Endothelial cell (in vitro differentiated cells): ENCODE measurements around the gene SLC8A3. TPM values are rescaled to one million over a fixed set of nuclear protein-coding genes. Genes with fewer than 3 reads are reported as not detected.

ENCODE experiments used
- DNase-seq: peaks from one replicate; pipeline ENCODE4 v3.0.0; 2021; ENCODE audit warnings: low spot score
- H3K27ac Mint-ChIP-seq: one replicate; pipeline ENCODE4 v1.8.0; 2021; ENCODE audit warnings: mixed read lengths, inconsistent platforms; ENCODE audit not compliant: unreplicated experiment
- H3K27me3 Mint-ChIP-seq: one replicate; pipeline ENCODE4 v1.8.0; 2021; ENCODE audit warnings: mild to moderate bottlenecking, moderate library complexity, mixed read lengths, inconsistent platforms; ENCODE audit not compliant: unreplicated experiment
- H3K36me3 Mint-ChIP-seq: one replicate; pipeline ENCODE4 v1.8.0; 2021; ENCODE audit warnings: mild to moderate bottlenecking, low read depth, mixed read lengths, inconsistent platforms; ENCODE audit not compliant: unreplicated experiment
- H3K4me1 Mint-ChIP-seq: one replicate; pipeline ENCODE4 v1.8.0; 2021; ENCODE audit warnings: mild to moderate bottlenecking, mixed read lengths, inconsistent platforms; ENCODE audit not compliant: unreplicated experiment
- H3K4me3 Mint-ChIP-seq: one replicate; pipeline ENCODE4 v1.8.0; 2021; ENCODE audit warnings: mild to moderate bottlenecking, mixed read lengths, inconsistent platforms; ENCODE audit not compliant: unreplicated experiment
- H3K9me3 Mint-ChIP-seq: one replicate; pipeline ENCODE4 v1.8.0; 2021; ENCODE audit warnings: mixed read lengths, inconsistent platforms; ENCODE audit not compliant: unreplicated experiment
- CTCF ChIP-seq: fragments of 200-600 bp; sonication (generic); IDR thresholded peaks from one replicate; pipeline ENCODE4 v1.5.0; 2021; ENCODE audit warnings: antibody characterized with exemption; ENCODE audit not compliant: unreplicated experiment
- total RNA-seq: library from RNA; stranded (reverse); fragmentation: NEBNext Ultra II Directional; extraction: Animal tissue kit (Norgen Biotek cat#: 25700); gene quantifications from one replicate; pipeline ENCODE4 v1.2.1, GENCODE V29; 2021; ENCODE audit not compliant: unreplicated experiment

The SLC8A3 gene
- total RNA-seq, 1 donor from 2014 or later, result 0.13 TPM

GRCh38 chr14:70014406-70015095, 174.2 kb downstream of the SLC8A3 start:
- no peak for DNase-seq
- Mint-ChIP-seq H3K4me1 (peaks cover 3% of the 10 kb centered on the region), H3K9me3 (no peaks in the 10 kb centered on the region), H3K4me3 (no peak overlapping the region), H3K27ac (no peak overlapping the region), H3K27me3 (peaks cover 5% of the 10 kb centered on the region), H3K36me3 (peaks cover 7% of the 10 kb centered on the region)
- no peak for TF ChIP-seq CTCF

DNA sequence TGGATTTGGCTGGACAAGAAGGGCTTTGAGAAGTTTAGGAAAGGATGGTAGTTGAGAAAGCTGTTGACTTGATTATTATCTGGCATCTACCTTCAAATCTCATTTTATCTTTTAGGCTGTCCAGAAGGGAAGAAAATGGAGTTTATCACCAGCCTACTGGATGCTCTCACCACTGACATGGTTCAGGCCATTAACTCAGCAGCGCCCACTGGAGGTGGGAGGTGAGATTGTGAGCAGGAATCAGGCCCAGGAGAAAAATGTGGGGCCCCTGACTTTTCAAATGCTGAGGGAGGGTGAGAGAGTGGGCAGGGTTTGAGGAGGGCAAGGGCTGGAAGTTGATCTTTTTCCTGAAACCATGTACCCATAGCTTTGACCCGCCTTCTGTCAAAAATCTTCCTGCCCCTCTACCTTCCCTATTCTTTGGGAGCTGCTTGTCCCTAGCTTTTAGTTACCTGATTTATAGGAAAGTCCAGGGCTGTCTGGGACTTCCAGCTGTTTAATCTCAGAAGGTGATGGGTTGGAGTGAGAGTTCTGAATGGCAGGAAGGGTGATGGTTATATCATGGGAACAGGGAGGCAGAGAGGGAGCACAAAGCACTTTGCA, 175.4 kb downstream of the SLC8A3 start:
- peaks cover 5% of the 10 kb centered on the region for H3K4me1 Mint-ChIP-seq
- no peaks in the 10 kb centered on the region for H3K9me3 Mint-ChIP-seq
- H3K27ac Mint-ChIP-seq, result no peak overlapping the region
- H3K36me3 Mint-ChIP-seq, result peaks cover 7% of the 10 kb centered on the region
- peaks cover 5% of the 10 kb centered on the region for H3K27me3 Mint-ChIP-seq
- TF ChIP-seq CTCF, result peak; percentile 84
- H3K4me3 Mint-ChIP-seq, result no peak overlapping the region
- peak; percentile 77 for DNase-seq

- H3K36me3 Mint-ChIP-seq, result no peaks in the 10 kb centered on the region
- H3K4me1 Mint-ChIP-seq, result peaks cover 2% of the 10 kb centered on the region
- no peak for DNase-seq
- no peak overlapping the region for H3K4me3 Mint-ChIP-seq
- no peak for TF ChIP-seq CTCF
- no peak overlapping the region for H3K27ac Mint-ChIP-seq
- no peaks in the 10 kb centered on the region for H3K9me3 Mint-ChIP-seq
- peaks cover 3% of the 10 kb centered on the region for H3K27me3 Mint-ChIP-seq
Observed at GRCh38 chr14:70011708-70012107, 177.0 kb downstream of the SLC8A3 start.

GRCh38 chr14:70011098-70011497, 177.7 kb downstream of the SLC8A3 start:
- TF ChIP-seq CTCF, result no peak
- Mint-ChIP-seq H3K4me3 (no peak overlapping the region), H3K27ac (no peak overlapping the region), H3K9me3 (no peaks in the 10 kb centered on the region), H3K27me3 (peaks cover 2% of the 10 kb centered on the region), H3K36me3 (no peaks in the 10 kb centered on the region), H3K4me1 (peaks cover 2% of the 10 kb centered on the region)
- DNase-seq, result no peak

- no peak overlapping the region for H3K27ac Mint-ChIP-seq
- no peaks in the 10 kb centered on the region for H3K36me3 Mint-ChIP-seq
- no peak for DNase-seq
- peaks cover 2% of the 10 kb centered on the region for H3K27me3 Mint-ChIP-seq
- H3K9me3 Mint-ChIP-seq, result no peaks in the 10 kb centered on the region
- TF ChIP-seq CTCF, result no peak
- no peak overlapping the region for H3K4me3 Mint-ChIP-seq
- H3K4me1 Mint-ChIP-seq, result peaks cover 2% of the 10 kb centered on the region
Observed at GRCh38 chr14:70009961-70010360, 178.8 kb downstream of the SLC8A3 start.
